HAP-1 (cell line): ENCODE measurements around the gene ARHGAP25.

Experiments used
- DNase-seq, 2 experiments: peaks; one replicate each; pipeline ENCODE4 v3.0.0-alpha.2; 2016 to 2020; ENCODE audit warnings: low spot score in 2 of 2
- H3K27me3 ChIP-seq: fragments of 250-450 bp; sonication (Bioruptor Pico); 2 replicates; pipeline ENCODE4 v1.5.1; 2020; ENCODE audit warnings: low read depth, mild to moderate bottlenecking, moderate library complexity
- H3K36me3 ChIP-seq: fragments of 250-450 bp; sonication (Bioruptor Pico); replicated peaks from 2 replicates; pipeline ENCODE4 v1.5.1; 2020; ENCODE audit warnings: mild to moderate bottlenecking
- H3K4me1 ChIP-seq: fragments of 250-450 bp; sonication (Bioruptor Pico); 2 replicates; pipeline ENCODE4 v1.5.1; 2020; ENCODE audit warnings: mild to moderate bottlenecking
- H3K4me3 ChIP-seq: fragments of 250-450 bp; sonication (Bioruptor Pico); 2 replicates; pipeline ENCODE4 v1.5.1; 2020; ENCODE audit warnings: mild to moderate bottlenecking, moderate library complexity
- H3K9me3 ChIP-seq: fragments of 250-450 bp; sonication (Bioruptor Pico); 2 replicates; pipeline ENCODE4 v1.5.1; 2020; ENCODE audit warnings: mild to moderate bottlenecking, moderate library complexity
- in situ Hi-C: fragments of 300-500 bp; cut with MboI; formaldehyde crosslinking; loops from 3 replicates; pipeline ENCODE4 v1.14.3; 2020; ENCODE audit warnings: low sequenced_read_pairs, inconsistent platforms, mixed read lengths

Gene ARHGAP25

DNA sequence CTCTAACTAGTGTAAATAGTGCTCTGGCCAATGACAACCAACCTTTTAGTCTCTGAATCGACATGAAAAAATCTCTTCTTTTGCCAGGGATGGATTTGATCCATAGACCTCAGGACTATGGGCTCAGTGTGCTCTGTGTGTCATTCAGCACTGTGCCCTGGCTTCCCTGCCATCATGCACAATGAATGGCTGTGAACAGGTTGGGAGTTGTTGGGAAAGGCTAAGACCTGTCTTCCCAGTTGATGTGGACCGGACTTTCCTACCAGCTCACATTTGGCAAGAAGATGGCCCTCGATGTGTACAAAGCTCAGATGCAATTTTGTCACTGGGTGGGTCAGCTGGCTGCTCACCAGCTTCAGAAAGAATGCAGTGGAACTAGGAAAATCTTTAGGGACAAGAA is 26.0 kb upstream of the ARHGAP25 start:
- DNase-seq, result no peak
- no peaks in the 10 kb centered on the region for H3K4me1 ChIP-seq

DNA sequence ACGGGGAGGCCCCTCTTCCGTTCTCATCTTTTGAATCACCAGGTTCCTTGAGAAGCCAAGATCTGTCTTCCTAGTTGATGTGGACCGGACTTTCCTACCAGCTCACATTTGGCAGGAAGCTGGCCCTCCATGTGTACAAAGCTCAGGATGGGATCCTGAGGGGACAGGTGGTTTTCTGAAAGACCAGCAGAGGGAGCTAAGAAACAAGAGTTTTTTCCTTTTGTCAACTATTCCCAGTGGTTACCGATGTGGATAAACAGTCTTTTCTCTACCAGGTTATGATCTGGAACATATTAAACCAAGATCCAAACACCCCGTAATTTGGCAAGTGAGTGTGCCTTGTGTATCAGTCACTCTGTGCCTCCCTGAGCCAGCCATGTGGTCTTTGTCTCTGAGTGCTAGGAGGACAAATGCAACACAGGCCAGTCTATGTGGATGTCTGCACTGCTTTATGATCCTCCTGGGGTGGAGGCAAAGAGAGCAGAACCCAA is 25.1 kb upstream of the ARHGAP25 start:
- no peaks in the 10 kb centered on the region for H3K36me3 ChIP-seq
- H3K4me1 ChIP-seq, result no peaks in the 10 kb centered on the region
- H3K9me3 ChIP-seq, result no peaks in the 10 kb centered on the region
- H3K4me3 ChIP-seq, result no peak overlapping the region
- peak; percentile 47 to 60 for DNase-seq
- H3K27me3 ChIP-seq, result 0 out of 2 replicates have a peak, but pooled peaks cover 2% of the 10 kb centered on the region
- in situ Hi-C loops, result no loop called here

More for the DNA sequence above, 26.0 kb upstream of the ARHGAP25 start:
- in situ Hi-C loops, result no loop called here
- H3K9me3 ChIP-seq, result no peaks in the 10 kb centered on the region
- no peak overlapping the region for H3K4me3 ChIP-seq
- H3K27me3 ChIP-seq, result 0 out of 2 replicates have a peak, but pooled peaks cover 2% of the 10 kb centered on the region
- no peaks in the 10 kb centered on the region for H3K36me3 ChIP-seq

DNA sequence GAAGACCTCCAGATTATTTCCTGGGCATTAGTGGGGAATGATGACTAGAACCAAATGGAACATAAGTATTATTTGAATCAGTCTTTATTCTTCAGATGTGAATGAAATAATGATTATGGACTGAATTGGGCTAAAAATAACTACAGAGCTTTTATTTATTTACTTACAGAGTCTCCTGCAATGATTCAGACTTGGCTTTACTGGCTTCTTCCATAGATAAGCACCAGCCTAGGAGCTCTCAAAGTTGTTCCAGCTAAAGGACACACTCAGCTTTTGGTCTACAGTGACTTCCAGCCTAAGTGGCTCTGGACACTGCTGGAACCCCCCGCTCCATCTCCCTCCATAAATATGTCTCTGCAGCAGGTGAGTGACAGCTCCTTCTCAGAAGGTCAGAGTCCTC is 24.3 kb upstream of the ARHGAP25 start:
- Histone ChIP-seq H3K4me3 (no peak overlapping the region), H3K36me3 (no peaks in the 10 kb centered on the region), H3K9me3 (no peaks in the 10 kb centered on the region), H3K4me1 (no peaks in the 10 kb centered on the region), H3K27me3 (0 out of 2 replicates have a peak, but pooled peaks cover 2% of the 10 kb centered on the region)
- DNase-seq, result no peak
- in situ Hi-C loops, result no loop called here

DNA sequence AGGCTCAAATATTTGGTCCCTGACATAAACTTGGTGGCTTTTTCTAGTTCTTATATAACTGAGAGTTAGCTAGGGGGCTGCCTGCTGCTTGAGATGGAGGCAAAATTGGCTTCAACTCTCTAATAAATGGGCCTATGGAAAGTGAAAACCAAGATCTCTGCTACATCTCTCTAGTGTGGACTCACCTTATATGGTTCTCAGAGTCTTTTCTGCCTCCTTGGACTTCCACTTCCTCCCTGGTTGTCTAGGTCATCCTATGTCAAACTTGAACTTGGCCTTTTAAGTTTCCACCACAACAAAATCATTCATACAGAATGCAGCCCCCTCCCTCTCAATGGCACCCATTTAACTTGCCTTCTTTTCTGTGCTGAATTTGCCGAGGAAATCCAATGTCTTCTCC is 23.9 kb upstream of the ARHGAP25 start:
- Histone ChIP-seq H3K4me3 (no peak overlapping the region), H3K27me3 (0 out of 2 replicates have a peak, but pooled peaks cover 2% of the 10 kb centered on the region), H3K4me1 (no peaks in the 10 kb centered on the region), H3K9me3 (no peaks in the 10 kb centered on the region), H3K36me3 (no peaks in the 10 kb centered on the region)
- in situ Hi-C loops, result no loop called here
- no peak for DNase-seq

DNA sequence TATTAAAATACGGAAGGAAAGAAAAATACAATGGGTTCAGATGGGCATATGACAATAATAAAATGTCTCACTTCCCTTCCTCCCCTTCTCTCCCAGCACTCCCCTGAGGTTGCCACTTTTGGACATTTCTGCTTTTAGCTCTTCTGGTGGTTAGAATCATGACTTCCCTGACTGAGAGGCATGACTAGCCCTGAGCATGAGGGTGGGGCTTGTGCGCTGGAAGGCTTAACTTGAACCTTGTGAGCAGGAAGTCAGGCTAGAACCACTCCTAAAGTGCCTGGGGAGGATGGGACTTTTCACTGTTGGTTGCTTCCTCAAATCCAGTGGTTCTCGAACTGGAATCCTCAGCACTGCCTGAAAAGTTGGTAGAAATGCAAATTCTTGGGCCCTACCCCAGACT is 19.7 kb upstream of the ARHGAP25 start:
- H3K4me1 ChIP-seq, result no peaks in the 10 kb centered on the region
- no peak overlapping the region for H3K4me3 ChIP-seq
- DNase-seq, result no peak
- no peaks in the 10 kb centered on the region for H3K36me3 ChIP-seq
- in situ Hi-C loops, result no loop called here
- no peaks in the 10 kb centered on the region for H3K27me3 ChIP-seq
- H3K9me3 ChIP-seq, result no peaks in the 10 kb centered on the region

DNA sequence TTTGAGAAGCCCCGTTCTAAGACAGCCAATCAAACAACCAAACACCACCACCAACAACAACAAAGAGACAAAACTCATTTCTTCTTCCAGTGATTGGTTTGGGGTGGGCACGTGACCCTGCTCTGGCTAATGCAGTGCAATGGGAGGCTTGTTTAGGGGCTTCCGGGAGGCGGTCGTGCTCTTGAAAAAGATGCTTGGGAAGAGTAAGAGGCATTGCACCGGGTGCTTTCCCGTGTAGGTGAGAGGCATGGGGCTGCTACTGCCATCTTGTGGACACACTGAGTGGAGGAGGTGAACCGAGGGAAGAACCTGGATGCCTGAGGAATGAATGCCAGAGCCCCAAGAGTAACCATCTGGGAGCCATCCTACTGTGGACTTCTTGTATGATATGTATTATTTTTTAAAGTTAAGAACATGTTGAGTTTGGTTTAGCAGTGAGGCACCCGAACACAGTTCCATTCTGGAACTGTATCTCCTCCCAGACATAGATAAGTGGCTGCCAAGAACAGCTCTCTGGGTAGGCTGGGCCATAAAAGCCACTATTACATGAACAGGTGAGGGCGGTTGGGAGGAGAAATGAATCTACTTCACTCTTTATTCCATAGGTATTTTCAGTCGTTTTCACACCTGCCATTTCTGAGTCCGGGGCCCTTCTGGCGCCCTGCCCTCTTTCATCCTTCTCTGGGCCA is 19.1 kb upstream of the ARHGAP25 start:
- Histone ChIP-seq H3K27me3 (no peaks in the 10 kb centered on the region), H3K4me3 (no peak overlapping the region), H3K9me3 (no peaks in the 10 kb centered on the region), H3K36me3 (no peaks in the 10 kb centered on the region), H3K4me1 (no peaks in the 10 kb centered on the region)
- peak; percentile 73 to 86 for DNase-seq
- in situ Hi-C loops, result no loop called here

DNA sequence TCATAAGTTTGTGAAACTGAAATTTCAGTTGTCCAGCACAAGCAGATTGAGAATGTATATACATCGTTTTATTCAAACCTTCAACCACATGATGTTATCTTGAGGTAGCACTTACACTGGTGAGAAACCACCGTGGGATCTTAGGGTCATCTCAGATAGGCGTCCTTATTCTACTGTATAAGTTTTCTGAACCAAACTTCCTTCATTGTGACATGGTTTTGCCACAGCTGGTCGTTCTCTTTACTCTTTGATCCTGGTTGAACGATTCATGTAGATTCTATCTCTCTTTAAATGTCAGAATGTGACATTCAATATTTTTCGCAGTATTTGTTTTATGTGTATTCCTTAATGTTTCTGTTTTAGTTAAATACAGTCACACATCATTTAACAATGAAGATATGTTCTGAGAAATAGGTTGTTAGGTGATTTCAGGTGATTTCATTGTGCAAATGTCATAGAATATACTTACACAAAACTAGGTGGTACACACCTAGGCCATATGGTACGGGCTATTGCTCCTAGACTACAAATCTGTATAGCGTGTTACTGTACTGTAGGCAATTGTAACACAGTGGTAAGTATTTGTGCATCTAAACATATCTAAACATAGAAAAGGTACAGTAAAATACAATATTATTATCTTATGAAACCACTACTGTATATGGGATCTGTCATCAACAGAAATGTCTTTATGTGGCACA is 17.9 kb upstream of the ARHGAP25 start:
- no peaks in the 10 kb centered on the region for H3K27me3 ChIP-seq
- in situ Hi-C loops, result no loop called here
- no peak for DNase-seq
- H3K9me3 ChIP-seq, result no peaks in the 10 kb centered on the region
- no peak overlapping the region for H3K4me3 ChIP-seq
- no peaks in the 10 kb centered on the region for H3K4me1 ChIP-seq
- H3K36me3 ChIP-seq, result no peaks in the 10 kb centered on the region

DNA sequence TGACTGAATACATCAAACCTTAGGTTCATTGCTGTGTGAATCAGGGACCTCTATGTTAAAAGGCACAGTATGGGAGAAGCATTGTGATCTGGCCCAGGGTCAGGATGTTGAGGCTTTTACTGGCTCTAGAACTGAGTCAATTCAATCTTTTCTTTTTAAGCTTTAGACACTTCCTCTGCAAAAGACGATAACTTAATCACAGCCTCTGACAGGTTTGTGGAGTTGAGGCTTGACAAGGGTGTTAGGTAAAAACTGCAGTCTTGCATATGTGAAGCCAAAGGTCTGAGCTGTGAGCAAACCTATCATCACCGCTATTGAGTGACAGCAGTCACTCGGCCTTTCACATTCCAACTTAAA is 17.3 kb upstream of the ARHGAP25 start:
- Histone ChIP-seq H3K36me3 (no peaks in the 10 kb centered on the region), H3K9me3 (no peaks in the 10 kb centered on the region), H3K4me1 (no peaks in the 10 kb centered on the region), H3K27me3 (no peaks in the 10 kb centered on the region), H3K4me3 (no peak overlapping the region)
- DNase-seq, result no peak
- in situ Hi-C loops, result no loop called here

DNA sequence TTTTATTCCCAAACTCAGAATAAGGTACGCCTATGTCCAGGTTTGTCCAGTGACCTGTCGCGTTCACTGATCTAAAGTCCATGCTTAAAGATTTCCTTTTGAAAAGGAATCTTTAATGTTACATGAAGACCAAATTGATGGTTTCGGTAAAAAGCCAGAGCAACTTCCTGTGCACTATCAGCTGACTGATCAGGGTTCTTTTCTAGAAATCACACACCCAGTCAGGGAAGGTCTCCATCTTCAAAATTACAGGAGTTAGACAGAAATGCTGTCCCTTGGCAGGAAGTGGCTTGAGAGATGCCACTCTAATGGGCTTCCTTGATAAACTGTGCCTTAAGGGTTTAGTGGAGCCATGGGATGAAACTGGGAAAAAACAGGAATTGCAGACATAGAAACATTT is 14.7 kb upstream of the ARHGAP25 start:
- H3K4me3 ChIP-seq, result no peak overlapping the region
- in situ Hi-C loops, result no loop called here
- H3K36me3 ChIP-seq, result no peaks in the 10 kb centered on the region
- no peaks in the 10 kb centered on the region for H3K27me3 ChIP-seq
- no peaks in the 10 kb centered on the region for H3K4me1 ChIP-seq
- DNase-seq, result no peak
- H3K9me3 ChIP-seq, result no peaks in the 10 kb centered on the region

DNA sequence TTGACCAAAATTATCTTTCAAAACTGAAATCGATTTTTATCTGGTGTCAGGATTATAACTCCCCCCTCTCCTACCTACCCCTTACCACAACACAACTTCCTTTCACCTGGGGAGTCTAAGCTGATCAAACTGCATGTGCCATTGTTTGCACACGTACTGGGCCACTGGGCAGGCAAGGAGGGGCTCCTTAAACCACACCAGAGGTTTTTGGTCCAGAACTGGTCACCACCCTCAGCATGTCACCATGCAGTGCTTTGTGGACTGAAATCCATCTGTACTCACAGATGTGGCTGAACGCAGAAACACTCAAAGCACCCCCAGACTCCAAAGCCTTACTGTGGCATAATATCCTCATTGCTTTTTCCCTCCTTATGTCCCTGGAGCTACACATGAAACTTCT is 13.9 kb upstream of the ARHGAP25 start:
- Histone ChIP-seq H3K9me3 (no peaks in the 10 kb centered on the region), H3K4me1 (no peaks in the 10 kb centered on the region), H3K27me3 (no peaks in the 10 kb centered on the region), H3K36me3 (no peaks in the 10 kb centered on the region), H3K4me3 (no peak overlapping the region)
- in situ Hi-C loops, result no loop called here
- DNase-seq, result no peak

DNA sequence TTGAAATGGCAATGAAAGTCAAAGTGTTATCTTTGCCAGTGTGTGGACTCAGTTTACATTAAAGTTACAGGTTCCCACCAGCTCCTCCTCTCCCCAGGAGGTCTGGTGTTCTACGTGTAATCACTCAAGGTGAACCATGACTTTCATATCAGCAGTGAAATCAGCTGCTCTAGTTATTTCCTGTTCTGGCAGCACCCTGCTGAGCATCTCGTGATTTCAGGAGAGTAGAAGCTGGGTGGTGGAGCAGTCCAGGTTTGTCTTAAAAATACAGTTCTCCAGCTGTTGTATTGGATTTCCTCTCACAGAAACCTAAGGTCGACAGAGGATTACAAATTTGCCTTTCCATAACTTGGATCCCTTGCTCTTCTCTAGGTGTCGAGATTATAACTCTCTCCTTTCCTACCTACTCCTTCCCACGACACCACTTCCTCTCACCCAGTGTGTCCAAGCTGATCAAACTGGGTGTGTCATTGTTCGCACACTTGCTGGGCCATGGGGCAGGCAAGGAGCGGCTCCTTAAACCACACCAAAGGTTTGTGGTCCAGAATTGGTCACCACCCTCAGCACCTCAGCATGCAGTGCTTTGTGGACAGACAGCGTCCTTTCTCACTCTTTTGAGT is 13.0 kb upstream of the ARHGAP25 start:
- H3K4me1 ChIP-seq, result no peaks in the 10 kb centered on the region
- H3K9me3 ChIP-seq, result no peaks in the 10 kb centered on the region
- no peak for DNase-seq
- H3K4me3 ChIP-seq, result no peak overlapping the region
- H3K36me3 ChIP-seq, result no peaks in the 10 kb centered on the region
- no peaks in the 10 kb centered on the region for H3K27me3 ChIP-seq
- in situ Hi-C loops, result no loop called here

DNA sequence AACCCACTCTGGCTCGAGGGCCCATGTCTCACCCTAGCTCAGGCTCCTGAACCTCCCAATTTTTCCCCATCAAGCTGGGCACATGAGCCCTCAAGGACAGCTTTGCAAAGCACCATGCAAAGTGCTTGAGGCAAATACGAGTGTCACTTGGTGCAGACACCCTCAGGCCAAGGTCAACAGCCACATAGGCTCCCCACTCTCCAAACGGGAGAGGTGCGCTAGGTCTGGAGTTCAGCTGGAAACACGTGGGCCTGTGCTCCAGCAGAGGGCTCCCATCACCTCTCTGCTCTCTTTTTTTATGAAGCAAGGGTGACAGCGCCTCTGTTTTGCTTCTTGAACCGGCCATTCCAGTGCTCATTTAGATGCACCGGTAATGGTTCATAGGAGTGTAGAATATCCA is 11.9 kb upstream of the ARHGAP25 start:
- Histone ChIP-seq H3K4me3 (no peak overlapping the region), H3K36me3 (no peaks in the 10 kb centered on the region), H3K4me1 (no peaks in the 10 kb centered on the region), H3K27me3 (no peaks in the 10 kb centered on the region), H3K9me3 (no peaks in the 10 kb centered on the region)
- DNase-seq, result no peak
- in situ Hi-C loops, result no loop called here

DNA sequence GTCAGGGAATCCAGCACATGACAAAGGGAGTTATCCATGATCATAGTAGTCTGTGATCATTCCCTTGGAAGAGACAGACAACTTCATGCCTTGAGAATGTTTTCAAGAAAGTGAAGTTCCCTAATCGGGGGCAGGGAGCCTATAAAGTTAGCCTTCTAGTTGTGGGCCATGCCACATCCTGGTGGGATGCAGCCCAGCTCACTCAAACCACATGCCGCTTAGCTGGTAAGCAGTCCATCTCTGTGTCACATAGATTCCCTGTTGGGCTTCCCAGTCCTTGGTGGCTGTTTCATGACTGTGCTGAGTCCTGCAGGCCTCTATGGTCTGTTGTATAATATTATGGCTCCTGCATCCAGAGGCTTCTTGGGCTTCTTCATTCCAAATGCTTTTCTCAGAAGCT is 11.4 kb upstream of the ARHGAP25 start:
- Histone ChIP-seq H3K4me1 (no peaks in the 10 kb centered on the region), H3K27me3 (no peaks in the 10 kb centered on the region), H3K36me3 (no peaks in the 10 kb centered on the region), H3K9me3 (no peaks in the 10 kb centered on the region), H3K4me3 (no peak overlapping the region)
- in situ Hi-C loops, result no loop called here
- DNase-seq, result no peak

DNA sequence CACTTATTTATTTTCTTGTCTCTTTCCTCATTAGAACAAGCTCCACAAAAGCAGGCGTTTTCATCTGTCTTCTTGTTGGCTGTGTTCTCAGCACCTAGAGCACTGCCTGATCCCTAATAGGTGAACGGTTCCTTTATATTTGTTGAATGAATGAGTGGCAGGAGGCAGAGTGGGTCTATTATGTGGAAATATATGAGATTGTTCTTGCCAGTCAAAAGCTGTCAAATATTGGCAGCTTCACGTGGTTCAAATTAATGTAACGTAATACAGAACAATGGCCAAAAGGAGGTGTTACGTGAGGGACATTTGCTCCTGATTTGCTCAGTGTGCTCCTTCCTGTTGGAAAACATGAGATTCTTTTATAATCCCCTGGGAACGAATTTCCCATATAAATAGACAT is 8.5 kb upstream of the ARHGAP25 start:
- in situ Hi-C loops, result loop anchor here (25.0 kb wide), 2 partner anchors 186 to 264 kb away; partner anchors contain the start of genes APLF and FBXO48
- DNase-seq, result no peak

More for the DNA sequence above, 8.5 kb upstream of the ARHGAP25 start:
- Histone ChIP-seq H3K4me1 (no peaks in the 10 kb centered on the region), H3K9me3 (no peaks in the 10 kb centered on the region), H3K36me3 (no peaks in the 10 kb centered on the region), H3K27me3 (no peaks in the 10 kb centered on the region), H3K4me3 (no peak overlapping the region)
